Middle frontal gyrus (tissue), 1 donor: ENCODE measurements around the gene PDLIM1.

Experiments used
- DNase-seq: peaks from one replicate; pipeline ENCODE4 v3.0.0-alpha.2; 2015; ENCODE audit warnings: low spot score; ENCODE audit errors: extremely low spot score

Gene PDLIM1

DNA sequence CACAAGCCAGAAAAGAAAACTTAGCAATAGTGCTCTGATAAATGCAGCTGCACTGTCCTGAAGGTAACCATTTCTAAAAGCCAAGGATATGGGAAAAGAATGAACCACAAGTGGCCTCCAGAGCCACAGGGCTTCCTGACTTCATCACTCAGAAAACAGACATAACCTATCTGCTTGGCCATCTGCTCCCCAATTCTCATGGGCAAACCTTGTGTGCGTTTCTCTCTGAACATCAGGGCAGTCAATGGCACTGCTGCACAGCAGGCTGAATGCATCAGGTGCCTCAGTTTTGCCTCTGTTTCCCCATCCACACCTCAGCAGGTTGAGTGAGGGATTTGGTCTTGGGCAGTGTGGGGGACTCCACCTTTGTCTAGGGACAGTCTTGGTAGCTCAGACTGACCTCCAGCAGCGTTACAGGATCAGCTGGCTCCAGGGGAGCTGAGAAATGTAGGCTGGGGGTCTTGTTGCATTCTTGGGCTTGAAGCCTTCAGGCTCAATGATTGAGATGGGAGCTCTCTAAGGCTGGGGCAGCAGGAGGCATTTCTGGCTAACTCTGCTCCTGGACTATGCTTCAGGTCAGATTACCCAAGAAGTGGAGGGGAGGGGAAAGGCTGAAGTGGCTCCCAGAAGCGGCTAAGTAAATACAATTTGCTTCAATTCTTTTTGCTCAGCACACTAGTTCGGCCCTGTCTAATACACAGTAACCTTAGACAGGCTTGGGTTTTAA, 23.6 kb upstream of the PDLIM1 start:
- no peak for DNase-seq

- DNase-seq: no peak
These were observed 22.2 kb upstream of the PDLIM1 start for GRCh38 chr10:95312986-95313495.

GRCh38 chr10:95312257-95312656, 21.5 kb upstream of the PDLIM1 start:
- DNase-seq: no peak

GRCh38 chr10:95309958-95310357, 19.2 kb upstream of the PDLIM1 start:
- no peak for DNase-seq

GRCh38 chr10:95308389-95309302, 17.8 kb upstream of the PDLIM1 start:
- no peak for DNase-seq

DNA sequence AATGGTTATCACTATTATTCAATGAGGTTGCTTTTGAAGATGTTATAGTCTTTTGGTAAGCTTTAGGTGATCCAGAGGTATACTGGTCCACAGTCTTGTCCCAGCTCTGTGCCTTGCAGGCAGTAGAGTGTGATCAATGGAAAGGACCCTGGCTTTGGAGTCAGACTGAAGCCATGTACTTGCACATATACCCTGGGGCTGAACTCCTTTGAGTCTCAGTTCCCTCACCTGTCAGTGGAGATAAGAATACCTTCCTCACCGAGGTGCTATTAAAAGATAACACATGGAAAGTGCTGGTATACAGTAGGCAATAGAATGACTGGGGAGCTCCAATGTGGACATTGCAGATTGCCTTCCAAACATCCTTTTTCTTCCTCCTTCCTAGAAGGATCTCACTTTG, 16.0 kb upstream of the PDLIM1 start:
- DNase-seq: no peak

- DNase-seq: no peak
These were observed 15.5 kb upstream of the PDLIM1 start for GRCh38 chr10:95306318-95306650.

GRCh38 chr10:95305606-95306317, 15.0 kb upstream of the PDLIM1 start:
- DNase-seq: no peak

- DNase-seq: no peak
These were observed 14.2 kb upstream of the PDLIM1 start for GRCh38 chr10:95304976-95305375.

DNA sequence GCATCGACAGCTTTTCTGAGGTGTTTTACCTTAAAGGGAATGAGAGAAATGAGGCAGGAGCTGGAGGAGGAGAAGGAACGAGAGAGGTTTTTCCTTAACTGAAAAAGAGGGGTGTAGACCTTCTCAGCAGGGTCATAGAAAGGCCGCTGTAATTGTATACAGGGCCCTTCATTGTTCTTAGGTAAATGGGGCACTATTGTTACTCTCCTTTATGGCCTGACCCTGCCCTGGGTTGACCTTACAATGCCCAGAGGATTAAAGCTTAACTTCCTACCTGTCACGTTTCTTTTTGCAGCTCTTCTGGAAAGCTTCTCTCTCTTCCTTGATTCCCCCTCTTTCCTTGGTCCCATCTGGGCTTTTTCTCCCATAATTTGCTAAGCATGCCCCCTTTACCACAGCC, 13.7 kb upstream of the PDLIM1 start:
- DNase-seq: no peak

DNA sequence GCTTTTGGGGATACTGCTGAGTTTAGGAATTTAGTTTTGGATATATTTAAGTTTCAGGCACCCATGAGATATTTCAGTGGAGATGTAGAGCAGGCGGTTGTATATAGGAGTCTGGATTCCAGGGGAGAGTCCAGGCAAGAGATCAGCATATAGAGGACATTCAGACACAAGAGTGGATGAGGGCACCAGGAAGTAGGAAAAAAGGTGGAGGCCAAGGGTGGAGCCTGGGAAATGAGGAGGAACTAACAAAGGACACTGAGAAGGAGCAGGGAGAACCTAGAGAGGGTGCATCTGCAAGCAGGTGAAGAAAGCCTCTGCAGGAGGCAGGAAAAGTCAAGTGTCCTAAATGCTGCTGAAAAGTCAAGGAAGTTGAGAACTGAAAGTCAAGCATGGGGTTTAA, 13.1 kb upstream of the PDLIM1 start:
- no peak for DNase-seq

GRCh38 chr10:95303535-95303934, 12.7 kb upstream of the PDLIM1 start:
- DNase-seq: no peak

GRCh38 chr10:95300022-95300539, 9.3 kb upstream of the PDLIM1 start:
- DNase-seq: no peak

DNA sequence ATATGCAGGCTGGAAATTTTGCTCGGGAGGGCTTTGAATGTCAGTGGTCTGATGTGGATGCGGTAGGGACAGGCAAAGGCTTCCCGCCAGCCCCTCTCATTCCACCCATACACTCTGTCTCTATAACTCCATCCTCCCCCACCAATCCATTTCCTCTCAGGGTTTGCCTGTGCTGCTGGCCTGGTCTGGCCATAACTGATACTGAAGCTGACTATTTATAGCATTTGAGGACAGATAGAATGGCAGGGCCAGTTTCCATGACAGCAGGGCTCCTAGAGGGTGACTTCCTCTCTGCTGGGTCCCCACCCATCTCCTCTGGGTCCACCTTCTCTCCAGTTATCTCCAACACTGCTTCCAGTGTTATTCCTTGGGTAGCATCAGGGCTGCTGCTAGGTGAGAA, 6.6 kb upstream of the PDLIM1 start:
- no peak for DNase-seq

DNA sequence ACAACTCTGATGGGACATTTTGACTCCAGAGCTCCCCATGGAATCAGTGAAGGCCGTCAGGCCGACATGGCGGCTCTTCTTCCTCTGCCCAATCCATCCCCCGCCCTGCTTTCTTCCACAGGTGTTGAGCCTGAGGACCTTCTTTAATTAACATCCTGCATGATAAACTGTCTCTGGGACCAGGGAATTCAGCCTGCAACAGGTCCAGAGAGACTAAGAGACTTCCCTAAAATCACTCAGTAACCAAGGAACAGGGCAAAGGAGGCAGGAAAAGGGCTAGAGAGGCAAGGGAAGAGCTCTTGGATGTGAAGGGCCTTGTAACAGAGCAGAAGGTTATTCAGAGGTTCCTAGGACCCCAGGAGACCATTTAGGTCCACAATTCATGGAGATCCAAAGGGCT, 6.0 kb upstream of the PDLIM1 start:
- no peak for DNase-seq

GRCh38 chr10:95295031-95295755, 4.4 kb upstream of the PDLIM1 start:
- DNase-seq: no peak

DNA sequence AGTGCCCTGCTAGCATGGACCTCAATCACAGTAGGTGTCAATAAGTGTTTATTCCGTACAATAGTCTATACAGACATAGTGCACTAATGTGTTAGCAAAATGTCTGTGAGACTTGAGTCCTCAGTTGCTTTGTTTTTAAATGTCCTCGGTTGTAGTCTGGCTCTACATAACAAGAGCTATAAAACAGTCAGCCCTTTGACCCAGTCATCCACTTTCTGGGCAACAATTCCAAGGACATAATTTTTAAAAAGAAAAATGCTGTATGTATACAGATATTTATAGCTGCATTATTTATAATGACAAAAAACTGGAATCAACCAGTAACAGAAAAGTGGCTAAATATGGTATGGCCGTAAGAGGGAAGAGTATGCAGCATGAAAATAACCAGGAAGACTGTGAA, 2.8 kb upstream of the PDLIM1 start:
- no peak for DNase-seq

GRCh38 chr10:95291365-95292039, 699 bp upstream of the PDLIM1 start:
- DNase-seq: no peak

GRCh38 chr10:95289921-95290421, 832 bp downstream of the PDLIM1 start:
- DNase-seq: no peak
